Ovary (tissue), 9 donors: ENCODE results near the gene TRAPPC2. TPM values are rescaled to one million over a fixed set of nuclear protein-coding genes. Genes with fewer than 3 reads are reported as not detected.

ENCODE experiments used
- DNase-seq, 5 donors: peaks; one replicate each; pipeline ENCODE4 v3.0.0-alpha.2; 2019 to 2020
- H3K27ac ChIP-seq, 2 donors: fragments of 200-600 bp; one replicate each; pipeline versions ENCODE4 v1.5.1 to v1.8.0; 2019 to 2022
- H3K27me3 ChIP-seq: fragments of 200-600 bp; one replicate; pipeline ENCODE4 v1.8.0; 2022
- H3K36me3 ChIP-seq: fragments of 200-600 bp; sonication (generic); one replicate; pipeline ENCODE4 v1.5.1; 2019
- H3K4me1 ChIP-seq: one replicate; pipeline ENCODE4 v1.8.1; 2013; ENCODE audit warnings: mild to moderate bottlenecking, moderate library complexity; ENCODE audit not compliant: insufficient read depth
- H3K4me3 ChIP-seq: fragments of 200-600 bp; sonication (generic); one replicate; pipeline ENCODE4 v1.5.1; 2017
- H3K9me3 ChIP-seq, 2 donors: fragments of 200-600 bp in 1 of 2; sonication (generic) in 1 of 2; one replicate each; pipeline versions ENCODE4 v1.5.1 to v1.8.1; 2013 to 2019; ENCODE audit warnings: mild to moderate bottlenecking in 1 of 2, moderate library complexity in 1 of 2
- EP300 ChIP-seq: sonication (generic); formaldehyde crosslinking; IDR thresholded peaks from one replicate; pipeline ENCODE4 v1.6.1; 2017; ENCODE audit warnings: antibody characterized with exemption
- POLR2A ChIP-seq: fragments of 450-650 bp; IDR thresholded peaks from one replicate; pipeline ENCODE4 v1.6.1; 2017; ENCODE audit warnings: antibody characterized with exemption, mild to moderate bottlenecking, moderate library complexity
- WGBS, 3 donors: extraction: QIAGEN DNeasy Blood & Tissue Kit in 1 of 3; methylation state at CpG; one replicate each; pipeline versions ENCODE4 v1.1.5 to v1.1.7; 2013 to 2017; 5-methylcytosine and 5-hydroxymethylcytosine counted together
- intact Hi-C, 4 donors: fragments of 100-400 bp; cut with DNase I; formaldehyde crosslinking; loops; one replicate each; pipeline versions ENCODE4 v1.11.0 to v1.15.1; 2022 to 2023
- polyA plus RNA-seq, 2 donors: library from polyadenylated mRNA; stranded (reverse); fragments of 200-250 nt in 1 of 2; fragments of 350-450 nt in 1 of 2; fragmentation: Illumina TruSeq in 1 of 2; extraction: RNeasy Lipid Tissue Mini Kit (QIAGEN cat#74804) in 1 of 2; gene quantifications; one replicate each; pipeline ENCODE4 v1.2.3, GENCODE V29; 2013 to 2014
- total RNA-seq, 7 donors: library from RNA; depleted of rRNA in 2 of 7; stranded (reverse); fragments of >200 nt in 2 of 7; fragmentation: NEBNext Ultra II Directional in 3 of 7; extraction: Animal tissue kit (Norgen Biotek cat#: 25700) in 3 of 7; gene quantifications; one replicate each; pipeline versions ENCODE4 v1.1.0 to v1.2.4, GENCODE V29; 2016 to 2023
- TF ChIP-seq, protein P1 (sequence below), 3 donors: fragments of 450-650 bp in 2 of 3; fragments of 200-600 bp in 1 of 3; IDR thresholded peaks; one replicate each; pipeline versions ENCODE4 v1.5.1 to v1.8.0; 2016 to 2022; ENCODE audit warnings: antibody characterized with exemption in 3 of 3, mild to moderate bottlenecking in 1 of 3
- donor health status: DM: no; HTN: no; CAD: no; lungs with moderate emphysema.
- donor health status: DM: no; HTN: no; CAD: no.
- donor health status: Bipolar disorder and iron deficiency.
- donor health status: DM: yes; HTN: yes; CAD: no.
- donor health status: DM: no; HTN: no; CAD: no.
- donor health status: DM: yes; HTN: yes; CAD: no.

Gene TRAPPC2
- total and polyA plus RNA-seq, 9 donors, result 10.7 to 26.5 (median 20.9) TPM

DNA sequence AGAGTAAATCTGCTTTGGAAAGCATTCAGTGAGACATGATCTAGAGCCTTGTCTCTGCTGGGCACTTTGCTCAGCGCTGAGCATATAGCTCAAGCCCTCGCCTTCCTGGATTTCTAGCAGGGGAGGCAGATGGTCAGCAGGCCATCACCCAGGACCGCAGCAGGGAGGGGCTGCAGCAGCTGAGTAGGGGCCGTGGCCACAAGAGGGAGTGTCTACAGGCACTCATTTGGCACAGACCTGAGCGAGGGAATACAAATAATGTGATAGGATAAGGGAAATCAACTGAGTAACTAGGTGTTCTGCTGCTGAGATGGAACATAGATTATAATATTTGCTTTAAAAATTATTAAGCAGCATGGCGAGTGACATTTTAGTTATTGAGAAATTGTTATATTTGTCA, 30.3 kb upstream of the TRAPPC2 start:
- Histone ChIP-seq H3K27me3 (no peaks in the 10 kb centered on the region), H3K4me3 (no peak overlapping the region), H3K9me3 (no peaks in the 10 kb centered on the region), H3K36me3 (no peaks in the 10 kb centered on the region), H3K27ac (no peak overlapping the region), H3K4me1 (no peaks in the 10 kb centered on the region)
- intact Hi-C loops, result loop anchor here in 1 of 4 donors (10.0 kb wide), 1 partner anchor 270 kb away; no protein-coding TSS in a partner anchor
- 71 to 76% (median 74%) methylated on average over 6 of the region's 6 CpGs for WGBS, 3 donors
- DNase-seq, result no peak
- TF ChIP-seq, protein P1, sequence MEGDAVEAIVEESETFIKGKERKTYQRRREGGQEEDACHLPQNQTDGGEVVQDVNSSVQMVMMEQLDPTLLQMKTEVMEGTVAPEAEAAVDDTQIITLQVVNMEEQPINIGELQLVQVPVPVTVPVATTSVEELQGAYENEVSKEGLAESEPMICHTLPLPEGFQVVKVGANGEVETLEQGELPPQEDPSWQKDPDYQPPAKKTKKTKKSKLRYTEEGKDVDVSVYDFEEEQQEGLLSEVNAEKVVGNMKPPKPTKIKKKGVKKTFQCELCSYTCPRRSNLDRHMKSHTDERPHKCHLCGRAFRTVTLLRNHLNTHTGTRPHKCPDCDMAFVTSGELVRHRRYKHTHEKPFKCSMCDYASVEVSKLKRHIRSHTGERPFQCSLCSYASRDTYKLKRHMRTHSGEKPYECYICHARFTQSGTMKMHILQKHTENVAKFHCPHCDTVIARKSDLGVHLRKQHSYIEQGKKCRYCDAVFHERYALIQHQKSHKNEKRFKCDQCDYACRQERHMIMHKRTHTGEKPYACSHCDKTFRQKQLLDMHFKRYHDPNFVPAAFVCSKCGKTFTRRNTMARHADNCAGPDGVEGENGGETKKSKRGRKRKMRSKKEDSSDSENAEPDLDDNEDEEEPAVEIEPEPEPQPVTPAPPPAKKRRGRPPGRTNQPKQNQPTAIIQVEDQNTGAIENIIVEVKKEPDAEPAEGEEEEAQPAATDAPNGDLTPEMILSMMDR (IDR thresholded peaks at IDR 0.05), result no peak
- no peak for TF ChIP-seq POLR2A
- no peak for TF ChIP-seq EP300

DNA sequence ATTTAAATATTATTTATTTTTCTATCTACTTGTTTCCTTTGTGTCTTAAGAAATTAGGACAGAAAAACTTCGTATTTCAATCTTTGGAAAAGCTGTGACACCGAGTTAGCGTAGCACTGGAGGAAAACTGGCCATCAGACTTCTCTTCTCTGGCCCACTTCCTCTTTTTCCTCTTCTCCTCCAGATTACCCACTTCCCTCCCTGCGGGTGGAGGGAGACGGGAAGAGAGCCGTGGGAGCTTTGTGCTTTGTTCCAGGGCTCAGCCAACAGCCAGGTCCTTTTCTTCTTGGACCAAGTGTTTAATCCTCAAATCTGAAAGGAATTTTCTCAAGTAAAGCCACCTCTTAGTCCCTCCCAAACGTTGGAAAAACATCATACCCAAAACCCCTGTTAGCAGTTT, 29.9 kb upstream of the TRAPPC2 start:
- no peak overlapping the region for H3K27ac ChIP-seq
- no peaks in the 10 kb centered on the region for H3K36me3 ChIP-seq
- no peak overlapping the region for H3K4me3 ChIP-seq
- no peak for DNase-seq
- H3K4me1 ChIP-seq, result no peaks in the 10 kb centered on the region
- H3K27me3 ChIP-seq, result no peaks in the 10 kb centered on the region
- 67 to 78% (median 76%) methylated on average over 7 of the region's 7 CpGs for WGBS, 3 donors
- no peak for TF ChIP-seq POLR2A
- TF ChIP-seq, protein P1 (IDR thresholded peaks at IDR 0.05), result no peak
- no peak for TF ChIP-seq EP300
- H3K9me3 ChIP-seq, result no peaks in the 10 kb centered on the region
- intact Hi-C loops, result loop anchor here in 1 of 4 donors (10.0 kb wide), 1 partner anchor 271 kb away; no protein-coding TSS in a partner anchor

DNA sequence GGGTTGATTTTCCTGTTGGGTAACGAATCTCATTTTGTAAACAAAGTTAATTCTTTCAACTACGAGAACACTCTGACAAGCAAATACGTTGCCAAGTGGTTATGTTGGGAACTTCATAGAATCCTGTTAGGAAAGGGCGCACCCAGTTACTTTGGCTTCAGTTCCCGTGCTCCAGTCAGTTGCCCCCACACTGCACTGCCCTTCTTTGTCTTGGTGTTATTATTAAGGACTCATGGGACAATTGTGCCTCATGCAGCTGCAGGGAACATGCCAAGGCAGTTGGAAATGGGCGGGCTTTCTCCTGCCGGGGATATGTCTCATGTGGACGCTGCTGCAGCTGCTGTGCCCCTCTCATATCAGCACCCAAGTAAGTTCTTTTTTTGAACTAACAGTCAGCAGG, 29.1 kb upstream of the TRAPPC2 start:
- 84 to 90% (median 87%) methylated on average over 8 of the region's 8 CpGs for WGBS, 3 donors

DNA sequence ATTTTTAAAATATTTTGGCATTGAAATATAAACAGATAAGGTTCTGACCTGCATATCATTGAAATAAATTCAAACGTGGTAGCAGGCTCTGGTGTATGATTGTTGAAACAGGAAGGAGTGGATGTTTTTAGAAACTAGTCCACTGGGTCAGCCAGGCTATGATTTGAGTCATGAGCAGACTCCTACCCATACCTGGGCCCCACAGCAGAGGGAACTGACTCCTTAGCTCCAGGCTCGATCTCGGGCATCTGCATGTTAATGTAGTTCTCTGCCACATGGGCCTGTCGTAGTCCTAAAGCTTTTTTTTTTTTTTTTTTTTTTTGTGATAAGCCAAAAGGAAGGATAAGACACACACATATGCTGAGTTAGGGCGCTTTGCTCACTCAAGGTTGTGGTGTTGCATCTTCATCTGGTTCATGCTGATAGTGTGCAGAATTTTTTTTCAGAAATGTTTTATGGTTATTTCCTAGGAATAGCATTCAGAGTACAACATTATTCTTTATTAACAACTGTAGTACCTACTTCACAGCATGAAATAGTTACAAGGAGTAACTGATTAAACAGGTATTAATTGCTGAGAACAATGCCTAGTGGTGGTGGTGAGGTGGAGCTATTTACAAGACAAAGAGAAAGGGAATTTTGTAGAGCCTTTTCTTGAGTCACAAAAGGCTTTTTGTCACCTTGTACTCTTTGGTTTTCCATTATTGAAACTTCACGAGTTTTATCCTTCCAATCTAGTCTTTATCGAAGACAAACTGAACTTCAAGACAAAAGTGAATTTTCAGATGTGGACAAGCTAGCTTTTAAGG, 27.4 kb upstream of the TRAPPC2 start:
- DNase-seq, result no peak
- Histone ChIP-seq H3K9me3 (no peaks in the 10 kb centered on the region), H3K27me3 (no peaks in the 10 kb centered on the region), H3K4me3 (no peak overlapping the region), H3K27ac (no peak overlapping the region), H3K4me1 (no peaks in the 10 kb centered on the region), H3K36me3 (no peaks in the 10 kb centered on the region)
- intact Hi-C loops, result loop anchor here in 1 of 4 donors (10.0 kb wide), 1 partner anchor 273 kb away; no protein-coding TSS in a partner anchor
- 66 to 72% (median 67%) methylated on average over 7 of the region's 7 CpGs for WGBS, 3 donors
- TF ChIP-seq, protein P1 (IDR thresholded peaks at IDR 0.05), result no peak
- no peak for TF ChIP-seq EP300
- TF ChIP-seq POLR2A, result no peak

More for the DNA sequence above, 29.1 kb upstream of the TRAPPC2 start:
- no peak for DNase-seq
- Histone ChIP-seq H3K36me3 (no peaks in the 10 kb centered on the region), H3K9me3 (no peaks in the 10 kb centered on the region), H3K4me3 (no peak overlapping the region), H3K27me3 (no peaks in the 10 kb centered on the region), H3K27ac (no peak overlapping the region), H3K4me1 (no peaks in the 10 kb centered on the region)
- intact Hi-C loops, result loop anchor here in 1 of 4 donors (10.0 kb wide), 1 partner anchor 271 kb away; no protein-coding TSS in a partner anchor
- no peak for TF ChIP-seq EP300
- TF ChIP-seq POLR2A, result no peak
- TF ChIP-seq, protein P1 (IDR thresholded peaks at IDR 0.05), result no peak
